GM23338 (cell line): ENCODE results near the gene AGTR1. TPM values are rescaled to one million over a fixed set of nuclear protein-coding genes. Genes with fewer than 3 reads are reported as not detected.

Source experiments
- ATAC-seq: fragments of 200-7000 bp; cut with Tn5 transposase; 3 replicates; pipeline ENCODE4 v1.9.1; 2020
- DNase-seq: peaks from one replicate; pipeline ENCODE4 v3.0.0-alpha.2; 2015; ENCODE audit warnings: low spot score
- H2AFZ ChIP-seq: fragments of 200-600 bp; sonication (generic); 2 replicates; pipeline ENCODE4 v1.8.0; 2016; ENCODE audit warnings: antibody characterized with exemption, mild to moderate bottlenecking, moderate library complexity
- H3F3A ChIP-seq: fragments of 200-600 bp; sonication (generic); replicated peaks from 2 replicates; pipeline ENCODE4 v1.8.0; 2017; ENCODE audit warnings: antibody characterized with exemption, mixed run types, low read depth
- H3K27ac ChIP-seq: fragments of 200-600 bp; sonication (generic); 2 replicates; pipeline ENCODE4 v1.6.1; 2016; ENCODE audit warnings: low read depth
- H3K27me3 ChIP-seq: fragments of 200-600 bp; sonication (generic); 2 replicates; pipeline ENCODE4 v1.8.0; 2016; ENCODE audit warnings: mild to moderate bottlenecking, mixed run types, moderate library complexity; ENCODE audit not compliant: insufficient read depth
- H3K36me3 ChIP-seq: fragments of 200-600 bp; sonication (generic); 2 replicates; pipeline ENCODE4 v1.8.0; 2016; ENCODE audit warnings: mild to moderate bottlenecking; ENCODE audit not compliant: insufficient read depth
- H3K4me1 ChIP-seq: fragments of 200-600 bp; sonication (generic); 2 replicates; pipeline ENCODE4 v1.8.0; 2016; ENCODE audit warnings: mild to moderate bottlenecking, moderate library complexity; ENCODE audit not compliant: insufficient read depth
- H3K4me2 ChIP-seq: fragments of 200-600 bp; sonication (generic); 2 replicates; pipeline ENCODE4 v1.7.1; 2017; ENCODE audit warnings: mixed run types
- H3K4me3 ChIP-seq: fragments of 200-600 bp; sonication (generic); 2 replicates; pipeline ENCODE4 v1.6.1; 2016; ENCODE audit warnings: mixed run types
- H3K79me2 ChIP-seq: fragments of 200-600 bp; sonication (generic); replicated peaks from 2 replicates; pipeline ENCODE4 v1.8.0; 2017; ENCODE audit warnings: mild to moderate bottlenecking; ENCODE audit not compliant: insufficient read depth
- H3K9me2 ChIP-seq: fragments of 200-600 bp; sonication (generic); 2 replicates; pipeline ENCODE4 v1.8.0; 2017; ENCODE audit not compliant: insufficient read depth
- H4K20me1 ChIP-seq: fragments of 200-600 bp; sonication (generic); replicated peaks from 2 replicates; pipeline ENCODE4 v1.8.0; 2017; ENCODE audit warnings: mild to moderate bottlenecking; ENCODE audit not compliant: insufficient read depth
- H3K27ac Mint-ChIP-seq: 2 replicates; pipeline ENCODE4 v1.8.0; 2020; ENCODE audit warnings: inconsistent platforms, mild to moderate bottlenecking, moderate library complexity, mixed read lengths
- H3K27me3 Mint-ChIP-seq: 3 replicates; pipeline ENCODE4 v1.8.0; 2022; ENCODE audit warnings: low read depth, mild to moderate bottlenecking, moderate library complexity, mixed read lengths, inconsistent platforms; ENCODE audit not compliant: insufficient read depth, poor library complexity
- H3K36me3 Mint-ChIP-seq: 3 replicates; pipeline ENCODE4 v1.8.0; 2021; ENCODE audit warnings: low read depth, mild to moderate bottlenecking, inconsistent platforms, moderate library complexity, mixed read lengths
- H3K4me1 Mint-ChIP-seq: 3 replicates; pipeline ENCODE4 v1.8.0; 2020; ENCODE audit warnings: mild to moderate bottlenecking, inconsistent platforms, mixed read lengths
- H3K4me3 Mint-ChIP-seq: 3 replicates; pipeline ENCODE4 v1.8.0; 2021; ENCODE audit warnings: moderate library complexity, mild to moderate bottlenecking, inconsistent platforms, mixed read lengths
- H3K9me3 Mint-ChIP-seq: 3 replicates; pipeline ENCODE4 v1.8.0; 2020; ENCODE audit warnings: moderate library complexity, mild to moderate bottlenecking, inconsistent platforms, mixed read lengths
- EZH2 ChIP-seq: fragments of 200-600 bp; sonication (generic); IDR thresholded peaks from one replicate; pipeline ENCODE4 v1.8.0; 2017; ENCODE audit warnings: antibody characterized with exemption, mild to moderate bottlenecking, low read depth; ENCODE audit not compliant: unreplicated experiment
- EZH2phosphoT487 ChIP-seq: fragments of 200-600 bp; sonication (generic); IDR thresholded peaks from one replicate; pipeline ENCODE4 v1.8.1; 2018; ENCODE audit warnings: antibody characterized with exemption; ENCODE audit not compliant: unreplicated experiment
- JUNB ChIP-seq: IDR thresholded peaks from one replicate; pipeline ENCODE4 v1.6.1; 2016; ENCODE audit warnings: antibody characterized with exemption; ENCODE audit not compliant: unreplicated experiment
- NANOG ChIP-seq: IDR thresholded peaks from 2 replicates; pipeline ENCODE4 v1.6.1; 2016; ENCODE audit warnings: antibody characterized with exemption, borderline replicate concordance
- STAT1 ChIP-seq: IDR thresholded peaks from one replicate; pipeline ENCODE4 v1.6.1; 2016; ENCODE audit warnings: antibody characterized with exemption; ENCODE audit not compliant: unreplicated experiment
- ZNF114 ChIP-seq: fragments of 250-450 bp; sonication (Bioruptor Pico); IDR thresholded peaks from 2 replicates; pipeline ENCODE4 v1.5.0; 2020; ENCODE audit warnings: mild to moderate bottlenecking, moderate library complexity
- polyA plus RNA-seq: library from polyadenylated mRNA; unstranded; fragments of >200 nt; fragmentation: Nextera tagmentation; extraction: Ambion mirVana; gene quantifications from 2 replicates; pipeline ENCODE4 v1.2.1, GENCODE V29; 2016
- total RNA-seq: library from RNA; depleted of rRNA; stranded (reverse); fragments of >200 nt; shearing (Covaris generic); gene quantifications from 2 replicates; pipeline ENCODE4 v1.2.3, GENCODE V29; 2014
- TF ChIP-seq, protein P1 (sequence below), 2 experiments: fragments of 200-600 bp in 1 of 2; sonication (generic) in 1 of 2; conservative IDR thresholded peaks; 2 replicates each; pipeline versions ENCODE4 v1.5.1 to v1.6.1; 2016 to 2017; ENCODE audit warnings: antibody characterized with exemption in 2 of 2, low read depth in 2 of 2, mild to moderate bottlenecking in 2 of 2, moderate library complexity in 1 of 2
- TF ChIP-seq, protein P2 (sequence below): fragments of 250-450 bp; sonication (Bioruptor Pico); IDR thresholded peaks from 2 replicates; pipeline ENCODE4 v1.5.0; 2020; ENCODE audit warnings: mild to moderate bottlenecking, moderate library complexity
- TF ChIP-seq, protein P3 (sequence below): IDR thresholded peaks from one replicate; pipeline ENCODE4 v1.6.1; 2018; ENCODE audit warnings: antibody characterized with exemption; ENCODE audit not compliant: unreplicated experiment

The AGTR1 gene
- total and polyA plus RNA-seq, 2 experiments from 2014 or later = 0.16 TPM; not detected in 1

DNA sequence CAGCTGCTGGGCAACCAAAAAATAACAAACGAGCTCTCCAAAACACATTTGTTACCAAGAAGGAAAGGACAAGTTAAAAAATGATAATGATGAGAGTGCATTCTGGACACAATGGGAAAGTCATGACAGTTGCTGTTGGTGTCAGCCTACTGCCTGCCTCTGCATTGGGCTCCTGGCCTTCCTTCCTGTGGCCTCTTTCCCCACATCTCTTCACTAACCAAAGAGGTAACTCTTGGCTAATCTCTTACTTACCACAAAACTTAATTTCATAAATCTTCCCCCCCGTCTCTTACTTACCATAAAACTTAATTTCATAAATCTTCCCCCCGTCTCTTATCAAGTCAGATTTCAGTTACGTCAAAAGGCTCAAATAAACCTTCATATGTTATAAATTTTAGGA, 58.6 kb downstream of the AGTR1 start:
- H3K4me3 ChIP-seq = no peak overlapping the region
- H3K27ac ChIP-seq = no peak overlapping the region
- H3F3A ChIP-seq = no peaks in the 10 kb centered on the region
- H4K20me1 ChIP-seq = no peaks in the 10 kb centered on the region
- H3K9me2 ChIP-seq = no peaks in the 10 kb centered on the region
- no peak overlapping the region for H3K27ac Mint-ChIP-seq
- no peak overlapping the region for H3K4me3 Mint-ChIP-seq
- DNase-seq (no peak), ATAC-seq (no peak)
- H2AFZ ChIP-seq = no peak overlapping the region
- no peak overlapping the region for H3K4me2 ChIP-seq
- no peaks in the 10 kb centered on the region for H3K79me2 ChIP-seq
- H3K36me3 Mint-ChIP-seq = no peaks in the 10 kb centered on the region
- H3K27me3 ChIP-seq = no peaks in the 10 kb centered on the region
- H3K4me1 ChIP-seq = no peaks in the 10 kb centered on the region
- no peaks in the 10 kb centered on the region for H3K36me3 ChIP-seq
- H3K9me3 Mint-ChIP-seq = no peaks in the 10 kb centered on the region
- no peaks in the 10 kb centered on the region for H3K27me3 Mint-ChIP-seq
- TF ChIP-seq, protein P1, sequence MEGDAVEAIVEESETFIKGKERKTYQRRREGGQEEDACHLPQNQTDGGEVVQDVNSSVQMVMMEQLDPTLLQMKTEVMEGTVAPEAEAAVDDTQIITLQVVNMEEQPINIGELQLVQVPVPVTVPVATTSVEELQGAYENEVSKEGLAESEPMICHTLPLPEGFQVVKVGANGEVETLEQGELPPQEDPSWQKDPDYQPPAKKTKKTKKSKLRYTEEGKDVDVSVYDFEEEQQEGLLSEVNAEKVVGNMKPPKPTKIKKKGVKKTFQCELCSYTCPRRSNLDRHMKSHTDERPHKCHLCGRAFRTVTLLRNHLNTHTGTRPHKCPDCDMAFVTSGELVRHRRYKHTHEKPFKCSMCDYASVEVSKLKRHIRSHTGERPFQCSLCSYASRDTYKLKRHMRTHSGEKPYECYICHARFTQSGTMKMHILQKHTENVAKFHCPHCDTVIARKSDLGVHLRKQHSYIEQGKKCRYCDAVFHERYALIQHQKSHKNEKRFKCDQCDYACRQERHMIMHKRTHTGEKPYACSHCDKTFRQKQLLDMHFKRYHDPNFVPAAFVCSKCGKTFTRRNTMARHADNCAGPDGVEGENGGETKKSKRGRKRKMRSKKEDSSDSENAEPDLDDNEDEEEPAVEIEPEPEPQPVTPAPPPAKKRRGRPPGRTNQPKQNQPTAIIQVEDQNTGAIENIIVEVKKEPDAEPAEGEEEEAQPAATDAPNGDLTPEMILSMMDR (conservative IDR thresholded peaks at IDR 0.05; ENCODE audit: low read depth in 2 of 2) = no peak
- TF ChIP-seq ZNF114 (CRISPR knock-in tag) = no peak
- TF ChIP-seq JUNB = no peak
- no peak for TF ChIP-seq EZH2
- TF ChIP-seq, protein P2, sequence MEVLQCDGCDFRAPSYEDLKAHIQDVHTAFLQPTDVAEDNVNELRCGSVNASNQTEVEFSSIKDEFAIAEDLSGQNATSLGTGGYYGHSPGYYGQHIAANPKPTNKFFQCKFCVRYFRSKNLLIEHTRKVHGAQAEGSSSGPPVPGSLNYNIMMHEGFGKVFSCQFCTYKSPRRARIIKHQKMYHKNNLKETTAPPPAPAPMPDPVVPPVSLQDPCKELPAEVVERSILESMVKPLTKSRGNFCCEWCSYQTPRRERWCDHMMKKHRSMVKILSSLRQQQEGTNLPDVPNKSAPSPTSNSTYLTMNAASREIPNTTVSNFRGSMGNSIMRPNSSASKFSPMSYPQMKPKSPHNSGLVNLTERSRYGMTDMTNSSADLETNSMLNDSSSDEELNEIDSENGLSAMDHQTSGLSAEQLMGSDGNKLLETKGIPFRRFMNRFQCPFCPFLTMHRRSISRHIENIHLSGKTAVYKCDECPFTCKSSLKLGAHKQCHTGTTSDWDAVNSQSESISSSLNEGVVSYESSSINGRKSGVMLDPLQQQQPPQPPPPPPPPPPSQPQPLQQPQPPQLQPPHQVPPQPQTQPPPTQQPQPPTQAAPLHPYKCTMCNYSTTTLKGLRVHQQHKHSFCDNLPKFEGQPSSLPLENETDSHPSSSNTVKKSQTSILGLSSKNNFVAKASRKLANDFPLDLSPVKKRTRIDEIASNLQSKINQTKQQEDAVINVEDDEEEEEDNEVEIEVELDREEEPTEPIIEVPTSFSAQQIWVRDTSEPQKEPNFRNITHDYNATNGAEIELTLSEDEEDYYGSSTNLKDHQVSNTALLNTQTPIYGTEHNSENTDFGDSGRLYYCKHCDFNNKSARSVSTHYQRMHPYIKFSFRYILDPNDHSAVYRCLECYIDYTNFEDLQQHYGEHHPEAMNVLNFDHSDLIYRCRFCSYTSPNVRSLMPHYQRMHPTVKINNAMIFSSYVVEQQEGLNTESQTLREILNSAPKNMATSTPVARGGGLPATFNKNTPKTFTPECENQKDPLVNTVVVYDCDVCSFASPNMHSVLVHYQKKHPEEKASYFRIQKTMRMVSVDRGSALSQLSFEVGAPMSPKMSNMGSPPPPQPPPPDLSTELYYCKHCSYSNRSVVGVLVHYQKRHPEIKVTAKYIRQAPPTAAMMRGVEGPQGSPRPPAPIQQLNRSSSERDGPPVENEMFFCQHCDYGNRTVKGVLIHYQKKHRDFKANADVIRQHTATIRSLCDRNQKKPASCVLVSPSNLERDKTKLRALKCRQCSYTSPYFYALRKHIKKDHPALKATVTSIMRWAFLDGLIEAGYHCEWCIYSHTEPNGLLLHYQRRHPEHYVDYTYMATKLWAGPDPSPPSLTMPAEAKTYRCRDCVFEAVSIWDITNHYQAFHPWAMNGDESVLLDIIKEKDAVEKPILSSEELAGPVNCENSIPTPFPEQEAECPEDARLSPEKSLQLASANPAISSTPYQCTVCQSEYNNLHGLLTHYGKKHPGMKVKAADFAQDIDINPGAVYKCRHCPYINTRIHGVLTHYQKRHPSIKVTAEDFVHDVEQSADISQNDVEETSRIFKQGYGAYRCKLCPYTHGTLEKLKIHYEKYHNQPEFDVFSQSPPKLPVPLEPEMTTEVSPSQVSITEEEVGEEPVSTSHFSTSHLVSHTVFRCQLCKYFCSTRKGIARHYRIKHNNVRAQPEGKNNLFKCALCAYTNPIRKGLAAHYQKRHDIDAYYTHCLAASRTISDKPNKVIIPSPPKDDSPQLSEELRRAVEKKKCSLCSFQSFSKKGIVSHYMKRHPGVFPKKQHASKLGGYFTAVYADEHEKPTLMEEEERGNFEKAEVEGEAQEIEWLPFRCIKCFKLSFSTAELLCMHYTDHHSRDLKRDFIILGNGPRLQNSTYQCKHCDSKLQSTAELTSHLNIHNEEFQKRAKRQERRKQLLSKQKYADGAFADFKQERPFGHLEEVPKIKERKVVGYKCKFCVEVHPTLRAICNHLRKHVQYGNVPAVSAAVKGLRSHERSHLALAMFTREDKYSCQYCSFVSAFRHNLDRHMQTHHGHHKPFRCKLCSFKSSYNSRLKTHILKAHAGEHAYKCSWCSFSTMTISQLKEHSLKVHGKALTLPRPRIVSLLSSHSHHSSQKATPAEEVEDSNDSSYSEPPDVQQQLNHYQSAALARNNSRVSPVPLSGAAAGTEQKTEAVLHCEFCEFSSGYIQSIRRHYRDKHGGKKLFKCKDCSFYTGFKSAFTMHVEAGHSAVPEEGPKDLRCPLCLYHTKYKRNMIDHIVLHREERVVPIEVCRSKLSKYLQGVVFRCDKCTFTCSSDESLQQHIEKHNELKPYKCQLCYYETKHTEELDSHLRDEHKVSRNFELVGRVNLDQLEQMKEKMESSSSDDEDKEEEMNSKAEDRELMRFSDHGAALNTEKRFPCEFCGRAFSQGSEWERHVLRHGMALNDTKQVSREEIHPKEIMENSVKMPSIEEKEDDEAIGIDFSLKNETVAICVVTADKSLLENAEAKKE (CRISPR knock-in tag) = no peak
- no peak for TF ChIP-seq NANOG
- TF ChIP-seq STAT1 = no peak
- TF ChIP-seq EZH2phosphoT487 = no peak
- TF ChIP-seq, protein P3, sequence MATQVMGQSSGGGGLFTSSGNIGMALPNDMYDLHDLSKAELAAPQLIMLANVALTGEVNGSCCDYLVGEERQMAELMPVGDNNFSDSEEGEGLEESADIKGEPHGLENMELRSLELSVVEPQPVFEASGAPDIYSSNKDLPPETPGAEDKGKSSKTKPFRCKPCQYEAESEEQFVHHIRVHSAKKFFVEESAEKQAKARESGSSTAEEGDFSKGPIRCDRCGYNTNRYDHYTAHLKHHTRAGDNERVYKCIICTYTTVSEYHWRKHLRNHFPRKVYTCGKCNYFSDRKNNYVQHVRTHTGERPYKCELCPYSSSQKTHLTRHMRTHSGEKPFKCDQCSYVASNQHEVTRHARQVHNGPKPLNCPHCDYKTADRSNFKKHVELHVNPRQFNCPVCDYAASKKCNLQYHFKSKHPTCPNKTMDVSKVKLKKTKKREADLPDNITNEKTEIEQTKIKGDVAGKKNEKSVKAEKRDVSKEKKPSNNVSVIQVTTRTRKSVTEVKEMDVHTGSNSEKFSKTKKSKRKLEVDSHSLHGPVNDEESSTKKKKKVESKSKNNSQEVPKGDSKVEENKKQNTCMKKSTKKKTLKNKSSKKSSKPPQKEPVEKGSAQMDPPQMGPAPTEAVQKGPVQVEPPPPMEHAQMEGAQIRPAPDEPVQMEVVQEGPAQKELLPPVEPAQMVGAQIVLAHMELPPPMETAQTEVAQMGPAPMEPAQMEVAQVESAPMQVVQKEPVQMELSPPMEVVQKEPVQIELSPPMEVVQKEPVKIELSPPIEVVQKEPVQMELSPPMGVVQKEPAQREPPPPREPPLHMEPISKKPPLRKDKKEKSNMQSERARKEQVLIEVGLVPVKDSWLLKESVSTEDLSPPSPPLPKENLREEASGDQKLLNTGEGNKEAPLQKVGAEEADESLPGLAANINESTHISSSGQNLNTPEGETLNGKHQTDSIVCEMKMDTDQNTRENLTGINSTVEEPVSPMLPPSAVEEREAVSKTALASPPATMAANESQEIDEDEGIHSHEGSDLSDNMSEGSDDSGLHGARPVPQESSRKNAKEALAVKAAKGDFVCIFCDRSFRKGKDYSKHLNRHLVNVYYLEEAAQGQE = no peak
- H3K4me1 Mint-ChIP-seq = no peaks in the 10 kb centered on the region
